ENCODE measurements around the gene HMCN1. TPM values are rescaled to one million over a fixed set of nuclear protein-coding genes. Genes with fewer than 3 reads are reported as not detected.

The HMCN1 gene
- total and polyA plus RNA-seq, 2 donors (not counting 1 experiment from before 2014, with no cell fraction given): 6.8 to 21.0 TPM

DNA sequence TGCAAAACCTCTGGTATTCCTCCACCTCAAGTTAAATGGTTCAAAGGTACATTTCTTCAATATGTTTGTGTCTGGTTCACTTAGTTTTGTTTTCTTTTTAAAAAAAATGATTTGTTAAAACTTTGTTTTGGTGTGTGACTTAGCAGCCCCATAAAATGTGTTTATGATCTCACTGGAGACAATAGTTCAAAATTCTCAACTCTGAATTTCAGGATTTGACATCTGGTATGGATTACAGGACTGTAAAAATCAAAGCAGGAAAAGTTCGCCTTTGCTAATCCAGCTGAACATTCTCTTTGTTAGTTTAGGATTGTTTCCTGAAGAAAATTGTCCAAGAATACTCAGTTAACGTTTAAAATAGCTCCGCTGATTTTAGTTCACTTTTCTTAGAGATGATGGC, 231.7 kb downstream of the HMCN1 start:
- no peak for DNase-seq (ENCODE audit: low read depth in 2 of 2)
- Histone ChIP-seq H3K4me1 (ENCODE audit: control insufficient read depth, extremely low read depth, insufficient read depth, low read length) (no peaks in the 10 kb centered on the region), H3K4me3 (replicated peaks in 1 of 4; ENCODE audit: control extremely low read depth in 1 of 4, insufficient read depth in 1 of 4, low read depth in 3 of 4, low read length in 4 of 4) (no peak overlapping the region), H3K9me3 (ENCODE audit: control insufficient read depth, insufficient read depth, low read depth, low read length) (no peaks in the 10 kb centered on the region), H3K9ac (ENCODE audit: insufficient read depth, low read length) (no peak overlapping the region), H2AFZ (ENCODE audit: low read length) (no peak overlapping the region), H3K79me2 (ENCODE audit: control insufficient read depth, insufficient read depth, low read length) (no peaks in the 10 kb centered on the region), H3K27me3 (ENCODE audit: control insufficient read depth, insufficient read depth, low read length) (no peaks in the 10 kb centered on the region), H3K4me2 (ENCODE audit: extremely low read depth, insufficient read depth, low read length) (no peak overlapping the region), H4K20me1 (ENCODE audit: control insufficient read depth, extremely low read depth, insufficient read depth, low read length) (no peaks in the 10 kb centered on the region), H3K27ac (ENCODE audit: insufficient read depth, low read length) (no peak overlapping the region), H3K36me3 (ENCODE audit: control insufficient read depth, insufficient read depth, low read length) (no peaks in the 10 kb centered on the region)
- no peak for TF ChIP-seq EZH2 (IDR thresholded peaks at IDR 0.05; ENCODE audit: low read length, missing control alignments)
- TF ChIP-seq, protein P1, sequence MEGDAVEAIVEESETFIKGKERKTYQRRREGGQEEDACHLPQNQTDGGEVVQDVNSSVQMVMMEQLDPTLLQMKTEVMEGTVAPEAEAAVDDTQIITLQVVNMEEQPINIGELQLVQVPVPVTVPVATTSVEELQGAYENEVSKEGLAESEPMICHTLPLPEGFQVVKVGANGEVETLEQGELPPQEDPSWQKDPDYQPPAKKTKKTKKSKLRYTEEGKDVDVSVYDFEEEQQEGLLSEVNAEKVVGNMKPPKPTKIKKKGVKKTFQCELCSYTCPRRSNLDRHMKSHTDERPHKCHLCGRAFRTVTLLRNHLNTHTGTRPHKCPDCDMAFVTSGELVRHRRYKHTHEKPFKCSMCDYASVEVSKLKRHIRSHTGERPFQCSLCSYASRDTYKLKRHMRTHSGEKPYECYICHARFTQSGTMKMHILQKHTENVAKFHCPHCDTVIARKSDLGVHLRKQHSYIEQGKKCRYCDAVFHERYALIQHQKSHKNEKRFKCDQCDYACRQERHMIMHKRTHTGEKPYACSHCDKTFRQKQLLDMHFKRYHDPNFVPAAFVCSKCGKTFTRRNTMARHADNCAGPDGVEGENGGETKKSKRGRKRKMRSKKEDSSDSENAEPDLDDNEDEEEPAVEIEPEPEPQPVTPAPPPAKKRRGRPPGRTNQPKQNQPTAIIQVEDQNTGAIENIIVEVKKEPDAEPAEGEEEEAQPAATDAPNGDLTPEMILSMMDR (conservative IDR thresholded peaks at IDR 0.05 in 1 of 2, IDR thresholded peaks at IDR 0.05 in 1 of 2; ENCODE audit: low read depth in 1 of 2, low read length in 2 of 2): no peak

DNA sequence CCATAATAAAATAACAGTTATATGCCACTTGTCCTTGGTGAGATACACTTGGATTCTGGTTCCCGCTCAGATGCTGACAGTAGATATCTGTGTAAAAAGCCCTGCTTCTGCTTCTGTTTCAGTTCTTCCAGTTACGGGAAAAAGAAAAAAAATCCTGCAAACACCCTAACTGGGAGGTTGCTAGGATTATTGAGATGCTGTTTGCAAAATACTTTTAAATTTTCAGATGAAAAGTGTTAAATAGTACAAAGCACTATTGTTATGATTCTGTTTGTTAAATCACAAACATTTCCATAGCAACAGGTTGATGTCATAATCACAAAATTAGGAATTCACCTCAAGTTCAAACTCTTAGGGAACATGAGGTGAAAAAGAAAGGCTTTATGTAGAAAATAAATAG, 232.3 kb downstream of the HMCN1 start:
- Histone ChIP-seq H3K27ac (ENCODE audit: insufficient read depth, low read length) (no peak overlapping the region), H3K79me2 (ENCODE audit: control insufficient read depth, insufficient read depth, low read length) (no peaks in the 10 kb centered on the region), H3K9me3 (ENCODE audit: control insufficient read depth, insufficient read depth, low read depth, low read length) (no peaks in the 10 kb centered on the region), H3K27me3 (ENCODE audit: control insufficient read depth, insufficient read depth, low read length) (no peaks in the 10 kb centered on the region), H2AFZ (ENCODE audit: low read length) (no peak overlapping the region), H3K9ac (ENCODE audit: insufficient read depth, low read length) (no peak overlapping the region), H4K20me1 (ENCODE audit: control insufficient read depth, extremely low read depth, insufficient read depth, low read length) (no peaks in the 10 kb centered on the region), H3K4me2 (ENCODE audit: extremely low read depth, insufficient read depth, low read length) (no peak overlapping the region), H3K36me3 (ENCODE audit: control insufficient read depth, insufficient read depth, low read length) (no peaks in the 10 kb centered on the region), H3K4me1 (ENCODE audit: control insufficient read depth, extremely low read depth, insufficient read depth, low read length) (peaks cover under 1% of the 10 kb centered on the region), H3K4me3 (replicated peaks in 1 of 4; ENCODE audit: control extremely low read depth in 1 of 4, insufficient read depth in 1 of 4, low read depth in 3 of 4, low read length in 4 of 4) (no peak overlapping the region)
- no peak for DNase-seq (ENCODE audit: low read depth in 2 of 2)
- TF ChIP-seq, protein P1 (conservative IDR thresholded peaks at IDR 0.05 in 1 of 2, IDR thresholded peaks at IDR 0.05 in 1 of 2; ENCODE audit: low read depth in 1 of 2, low read length in 2 of 2): no peak
- TF ChIP-seq EZH2 (IDR thresholded peaks at IDR 0.05; ENCODE audit: low read length, missing control alignments): no peak

DNA sequence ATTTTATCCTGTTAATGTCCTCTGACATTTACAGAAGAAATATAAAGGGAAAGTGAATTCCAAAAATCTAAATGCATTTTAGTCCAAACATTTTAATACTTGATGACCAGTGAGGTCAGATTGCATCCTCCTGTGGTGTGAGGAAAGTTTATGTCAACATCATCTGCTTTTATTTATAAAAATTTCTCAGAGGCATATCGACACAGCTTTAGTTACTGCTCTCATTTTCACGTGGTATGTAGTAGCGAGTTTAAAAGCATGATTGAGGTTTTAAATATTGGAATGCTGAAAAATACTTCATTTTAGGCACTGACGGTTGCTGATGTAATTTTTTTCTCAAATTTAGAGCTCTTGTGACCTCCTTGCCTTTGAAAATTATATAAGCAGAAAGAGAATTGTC, 234.8 kb downstream of the HMCN1 start:
- H3K4me1 ChIP-seq (ENCODE audit: control insufficient read depth, extremely low read depth, insufficient read depth, low read length): peaks cover 6% of the 10 kb centered on the region

More for the DNA sequence above, 234.8 kb downstream of the HMCN1 start:
- H3K27ac ChIP-seq (ENCODE audit: insufficient read depth, low read length): no peak overlapping the region
- no peak overlapping the region for H2AFZ ChIP-seq (ENCODE audit: low read length)
- no peaks in the 10 kb centered on the region for H3K9me3 ChIP-seq (ENCODE audit: control insufficient read depth, insufficient read depth, low read depth, low read length)
- no peak overlapping the region for H3K9ac ChIP-seq (ENCODE audit: insufficient read depth, low read length)
- peak overlapping the region; percentile 2 for H3K4me2 ChIP-seq (ENCODE audit: extremely low read depth, insufficient read depth, low read length)
- H3K36me3 ChIP-seq (ENCODE audit: control insufficient read depth, insufficient read depth, low read length): no peaks in the 10 kb centered on the region
- no peaks in the 10 kb centered on the region for H3K79me2 ChIP-seq (ENCODE audit: control insufficient read depth, insufficient read depth, low read length)
- no peak overlapping the region for H3K4me3 ChIP-seq (replicated peaks in 1 of 4; ENCODE audit: control extremely low read depth in 1 of 4, insufficient read depth in 1 of 4, low read depth in 3 of 4, low read length in 4 of 4)
- DNase-seq (ENCODE audit: low read depth in 2 of 2): peak; percentile 23 to 53
- TF ChIP-seq, protein P1 (conservative IDR thresholded peaks at IDR 0.05 in 1 of 2, IDR thresholded peaks at IDR 0.05 in 1 of 2; ENCODE audit: low read depth in 1 of 2, low read length in 2 of 2): no peak
- TF ChIP-seq EZH2 (IDR thresholded peaks at IDR 0.05; ENCODE audit: low read length, missing control alignments): no peak
- H4K20me1 ChIP-seq (ENCODE audit: control insufficient read depth, extremely low read depth, insufficient read depth, low read length): no peaks in the 10 kb centered on the region
- no peaks in the 10 kb centered on the region for H3K27me3 ChIP-seq (ENCODE audit: control insufficient read depth, insufficient read depth, low read length)
